Measurements from ENCODE around the gene SLC25A4.

Gene SLC25A4

GRCh38 chr4:185134307-185134869 is 8.7 kb upstream of the SLC25A4 start:
- peak; percentile 59 to 77 for DNase-seq
- no peak for TF ChIP-seq GATA1 (IDR thresholded peaks at IDR 0.05; ENCODE audit: low read depth, low read length)
- no peak for TF ChIP-seq POLR2A (IDR thresholded peaks at IDR 0.05; ENCODE audit: low read length)

GRCh38 chr4:185137233-185137925 is 5.7 kb upstream of the SLC25A4 start:
- no peak for DNase-seq
- TF ChIP-seq GATA1 (IDR thresholded peaks at IDR 0.05; ENCODE audit: low read depth, low read length), result no peak
- no peak for TF ChIP-seq POLR2A (IDR thresholded peaks at IDR 0.05; ENCODE audit: low read length)

- TF ChIP-seq POLR2A (IDR thresholded peaks at IDR 0.05; ENCODE audit: low read length), result no peak
- no peak for TF ChIP-seq GATA1 (IDR thresholded peaks at IDR 0.05; ENCODE audit: low read depth, low read length)
- no peak for DNase-seq
These were observed 4.9 kb upstream of the SLC25A4 start for GRCh38 chr4:185138161-185138560.

- TF ChIP-seq GATA1 (IDR thresholded peaks at IDR 0.05; ENCODE audit: low read depth, low read length) (no peak), POLR2A (IDR thresholded peaks at IDR 0.05; ENCODE audit: low read length) (no peak)
- DNase-seq, result no peak
These were observed 3.3 kb upstream of the SLC25A4 start for GRCh38 chr4:185139736-185140135.

GRCh38 chr4:185141777-185142176 is 1.3 kb upstream of the SLC25A4 start:
- TF ChIP-seq POLR2A (IDR thresholded peaks at IDR 0.05; ENCODE audit: low read length), result no peak
- TF ChIP-seq GATA1 (IDR thresholded peaks at IDR 0.05; ENCODE audit: low read depth, low read length), result no peak
- no peak for DNase-seq

GRCh38 chr4:185142564-185142911 is 528 bp upstream of the SLC25A4 start:
- DNase-seq, result no peak

GRCh38 chr4:185143601-185143969 is 519 bp downstream of the SLC25A4 start:
- DNase-seq, result peak in 1 of 2 experiments; percentile 47
- no peak for TF ChIP-seq GATA1 (IDR thresholded peaks at IDR 0.05; ENCODE audit: low read depth, low read length)
- no peak for TF ChIP-seq POLR2A (IDR thresholded peaks at IDR 0.05; ENCODE audit: low read length)

More at GRCh38 chr4:185142564-185142911, 528 bp upstream of the SLC25A4 start:
- no peak for TF ChIP-seq GATA1 (IDR thresholded peaks at IDR 0.05; ENCODE audit: low read depth, low read length)

- DNase-seq, result no peak
- TF ChIP-seq GATA1 (IDR thresholded peaks at IDR 0.05; ENCODE audit: low read depth, low read length), result no peak
These were observed 1.7 kb downstream of the SLC25A4 start for GRCh38 chr4:185144601-185145240.

- TF ChIP-seq GATA1 (IDR thresholded peaks at IDR 0.05; ENCODE audit: low read depth, low read length) (no peak), POLR2A (IDR thresholded peaks at IDR 0.05; ENCODE audit: low read length) (no peak)
These were observed 2.5 kb downstream of the SLC25A4 start for GRCh38 chr4:185145572-185145971.

GRCh38 chr4:185149392-185149791 is 6.3 kb downstream of the SLC25A4 start:
- TF ChIP-seq GATA1 (IDR thresholded peaks at IDR 0.05; ENCODE audit: low read depth, low read length) (no peak), POLR2A (IDR thresholded peaks at IDR 0.05; ENCODE audit: low read length) (no peak)
- no peak for DNase-seq

More at GRCh38 chr4:185145572-185145971, 2.5 kb downstream of the SLC25A4 start:
- DNase-seq, result no peak

GRCh38 chr4:185151296-185151695 is 8.2 kb downstream of the SLC25A4 start:
- DNase-seq, result no peak
- no peak for TF ChIP-seq POLR2A (IDR thresholded peaks at IDR 0.05; ENCODE audit: low read length)
- TF ChIP-seq GATA1 (IDR thresholded peaks at IDR 0.05; ENCODE audit: low read depth, low read length), result no peak

GRCh38 chr4:185165605-185166063 is 22.6 kb downstream of the SLC25A4 start:
- TF ChIP-seq POLR2A (IDR thresholded peaks at IDR 0.05; ENCODE audit: low read length) (no peak), GATA1 (IDR thresholded peaks at IDR 0.05; ENCODE audit: low read depth, low read length) (no peak)
- DNase-seq, result no peak

- TF ChIP-seq GATA1 (IDR thresholded peaks at IDR 0.05; ENCODE audit: low read depth, low read length) (no peak), POLR2A (IDR thresholded peaks at IDR 0.05; ENCODE audit: low read length) (no peak)
- peak; percentile 48 to 53 for DNase-seq
These were observed 24.2 kb downstream of the SLC25A4 start for GRCh38 chr4:185167234-185167633.

GRCh38 chr4:185171373-185172071 is 28.5 kb downstream of the SLC25A4 start:
- DNase-seq, result no peak
- TF ChIP-seq POLR2A (IDR thresholded peaks at IDR 0.05; ENCODE audit: low read length), result no peak
- no peak for TF ChIP-seq GATA1 (IDR thresholded peaks at IDR 0.05; ENCODE audit: low read depth, low read length)
